Suprapubic skin (tissue), 3 donors: ENCODE results near the gene ACER2.

Experiments used
- CTCF ChIP-seq, 2 donors: fragments of 200-600 bp in 1 of 2; fragments of 450-650 bp in 1 of 2; sonication (generic) in 1 of 2; IDR thresholded peaks; one replicate each; pipeline ENCODE4 v1.5.1; 2016 to 2019; ENCODE audit warnings: antibody characterized with exemption in 2 of 2, mild to moderate bottlenecking in 1 of 2, moderate library complexity in 1 of 2
- EP300 ChIP-seq: sonication (generic); formaldehyde crosslinking; IDR thresholded peaks from one replicate; pipeline ENCODE4 v1.6.1; 2017; ENCODE audit warnings: antibody characterized with exemption
- POLR2A ChIP-seq, 2 donors: fragments of 450-650 bp; IDR thresholded peaks; one replicate each; pipeline ENCODE4 v1.6.1; 2017; ENCODE audit warnings: antibody characterized with exemption in 2 of 2, mild to moderate bottlenecking in 2 of 2, moderate library complexity in 2 of 2

- no peak for TF ChIP-seq CTCF (IDR thresholded peaks at IDR 0.05)
- no peak for TF ChIP-seq POLR2A (IDR thresholded peaks at IDR 0.05)
- TF ChIP-seq EP300: no peak
Observed at GRCh38 chr9:19495186-19496028, 86.6 kb downstream of the ACER2 start.
